Osteoblast (primary cell): Measurements from ENCODE around the gene MAP4K3. TPM values are rescaled to one million over a fixed set of nuclear protein-coding genes. Genes with fewer than 3 reads are reported as not detected.

Source experiments
- DNase-seq: peaks from one replicate; pipeline ENCODE4 v3.0.0; 2011; ENCODE audit warnings: low spot score, mixed read lengths; ENCODE audit not compliant: insufficient read length; ENCODE audit errors: missing footprints
- H2AFZ ChIP-seq: 2 replicates; pipeline ENCODE4 v1.6.0; 2011; ENCODE audit warnings: mild to moderate bottlenecking, low read length
- H3K27ac ChIP-seq: 2 replicates; pipeline ENCODE4 v1.5.1; 2011; ENCODE audit warnings: mild to moderate bottlenecking, low read depth, low read length, moderate library complexity
- H3K27me3 ChIP-seq: 2 replicates; pipeline ENCODE4 v1.6.0; 2012; ENCODE audit warnings: mild to moderate bottlenecking, control low read depth, inconsistent platforms, low read length, moderate library complexity; ENCODE audit not compliant: insufficient read depth
- H3K36me3 ChIP-seq: 2 replicates; pipeline ENCODE4 v1.5.1; 2011; ENCODE audit warnings: mild to moderate bottlenecking, low read length, control low read depth, moderate library complexity; ENCODE audit not compliant: insufficient read depth
- H3K4me1 ChIP-seq: 2 replicates; pipeline ENCODE4 v1.5.1; 2011; ENCODE audit warnings: mild to moderate bottlenecking, low read length, control low read depth, moderate library complexity; ENCODE audit not compliant: insufficient read depth
- H3K4me2 ChIP-seq: 2 replicates; pipeline ENCODE4 v1.6.0; 2011; ENCODE audit warnings: mild to moderate bottlenecking, low read length; ENCODE audit not compliant: insufficient read depth
- H3K4me3 ChIP-seq: fragments of 200-600 bp; sonication (generic); 3 replicates; pipeline ENCODE4 v1.5.1; 2012; ENCODE audit warnings: mild to moderate bottlenecking, low read length, inconsistent platforms; ENCODE audit not compliant: insufficient read depth
- H3K79me2 ChIP-seq: 2 replicates; pipeline ENCODE4 v1.6.0; 2012; ENCODE audit warnings: mild to moderate bottlenecking, low read length, control low read depth, inconsistent platforms; ENCODE audit not compliant: insufficient read depth
- H3K9me3 ChIP-seq: 2 replicates; pipeline ENCODE4 v1.5.1; 2011; ENCODE audit warnings: low read depth, low read length, control low read depth
- H4K20me1 ChIP-seq: 2 replicates; pipeline ENCODE4 v1.6.0; 2012; ENCODE audit warnings: mild to moderate bottlenecking, low read length, control low read depth; ENCODE audit not compliant: insufficient read depth
- total RNA-seq: library from RNA; depleted of rRNA; stranded (reverse); fragments of >200 nt; gene quantifications from 2 replicates; pipeline ENCODE4 v1.2.3, GENCODE V29; 2012
- TF ChIP-seq, protein P1 (sequence below): IDR thresholded peaks from 2 replicates; pipeline ENCODE4 v1.5.1; 2011; ENCODE audit warnings: mild to moderate bottlenecking, low read depth, low read length, moderate library complexity; ENCODE audit errors: extremely low read depth

MAP4K3 gene
- total RNA-seq: 49.8 and 51.8 TPM in 2 replicates

DNA sequence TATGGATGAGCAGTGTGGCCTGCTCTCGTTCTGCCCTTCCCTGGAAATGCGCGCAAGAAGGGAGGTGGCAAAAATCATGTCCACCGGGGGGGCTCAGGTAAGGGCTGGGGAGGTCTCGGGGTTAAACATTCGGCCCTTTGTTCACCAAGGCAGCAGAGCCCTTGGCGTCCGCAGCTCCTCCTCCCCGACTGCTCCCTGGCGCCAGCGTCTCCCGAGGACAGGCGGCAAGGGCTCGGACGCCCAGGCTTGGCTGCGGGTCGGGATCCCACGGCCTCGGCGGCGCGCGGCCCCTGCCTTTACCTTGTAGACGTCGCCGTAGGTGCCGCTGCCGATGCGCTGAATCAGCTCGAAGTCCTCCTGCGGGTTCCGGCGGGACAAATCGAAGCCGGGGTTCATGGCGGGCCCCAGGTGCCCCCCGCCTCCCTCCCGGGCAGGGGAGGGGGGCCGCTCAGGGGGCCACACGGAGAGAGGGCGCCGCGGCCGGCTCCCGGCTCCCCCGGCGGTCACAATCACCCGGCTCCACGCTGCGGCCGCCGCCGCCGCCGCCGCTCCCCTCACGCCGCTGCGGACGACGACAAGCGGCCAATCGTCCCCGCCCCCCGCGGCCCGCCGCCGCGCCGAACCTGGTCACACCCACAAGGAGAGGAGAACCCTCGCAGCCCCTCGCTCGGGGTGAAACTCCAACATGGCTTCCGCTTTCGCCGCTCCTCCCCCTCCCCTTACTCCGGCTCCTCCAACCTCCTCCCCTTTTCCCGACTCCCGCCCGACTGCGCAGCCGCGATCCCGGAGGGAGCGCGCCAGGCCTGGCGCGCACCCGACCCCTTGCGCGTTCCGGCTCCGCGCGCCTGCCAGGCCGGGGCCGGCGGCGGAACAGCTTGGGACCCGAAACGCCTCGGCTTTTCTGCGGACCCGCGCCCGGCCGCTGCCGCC is at the start of gene MAP4K3:
MAP4K3 (minus strand) TSS at position 694 of the 930 bp plus-strand sequence; CDS start at position 396, 298 bp downstream.
- no peaks in the 10 kb centered on the region for H3K27me3 ChIP-seq
- TF ChIP-seq, protein P1, sequence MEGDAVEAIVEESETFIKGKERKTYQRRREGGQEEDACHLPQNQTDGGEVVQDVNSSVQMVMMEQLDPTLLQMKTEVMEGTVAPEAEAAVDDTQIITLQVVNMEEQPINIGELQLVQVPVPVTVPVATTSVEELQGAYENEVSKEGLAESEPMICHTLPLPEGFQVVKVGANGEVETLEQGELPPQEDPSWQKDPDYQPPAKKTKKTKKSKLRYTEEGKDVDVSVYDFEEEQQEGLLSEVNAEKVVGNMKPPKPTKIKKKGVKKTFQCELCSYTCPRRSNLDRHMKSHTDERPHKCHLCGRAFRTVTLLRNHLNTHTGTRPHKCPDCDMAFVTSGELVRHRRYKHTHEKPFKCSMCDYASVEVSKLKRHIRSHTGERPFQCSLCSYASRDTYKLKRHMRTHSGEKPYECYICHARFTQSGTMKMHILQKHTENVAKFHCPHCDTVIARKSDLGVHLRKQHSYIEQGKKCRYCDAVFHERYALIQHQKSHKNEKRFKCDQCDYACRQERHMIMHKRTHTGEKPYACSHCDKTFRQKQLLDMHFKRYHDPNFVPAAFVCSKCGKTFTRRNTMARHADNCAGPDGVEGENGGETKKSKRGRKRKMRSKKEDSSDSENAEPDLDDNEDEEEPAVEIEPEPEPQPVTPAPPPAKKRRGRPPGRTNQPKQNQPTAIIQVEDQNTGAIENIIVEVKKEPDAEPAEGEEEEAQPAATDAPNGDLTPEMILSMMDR: no peak
- peak; percentile 97 for DNase-seq
- peaks cover 48% of the 10 kb centered on the region for H3K4me1 ChIP-seq
- peaks cover 37% of the 10 kb centered on the region for H4K20me1 ChIP-seq
- peak within 1 kb of the TSS; percentile 92 for H3K4me3 ChIP-seq
- no peaks in the 10 kb centered on the region for H3K9me3 ChIP-seq
- peaks cover 68% of the 10 kb centered on the region for H3K79me2 ChIP-seq
- H3K27ac ChIP-seq: peak within 1 kb of the TSS; percentile 86
- H3K4me2 ChIP-seq: peak within 1 kb of the TSS; percentile 95
- H2AFZ ChIP-seq: peak within 1 kb of the TSS; percentile 95
- H3K36me3 ChIP-seq: no peaks in the 10 kb centered on the region

DNA sequence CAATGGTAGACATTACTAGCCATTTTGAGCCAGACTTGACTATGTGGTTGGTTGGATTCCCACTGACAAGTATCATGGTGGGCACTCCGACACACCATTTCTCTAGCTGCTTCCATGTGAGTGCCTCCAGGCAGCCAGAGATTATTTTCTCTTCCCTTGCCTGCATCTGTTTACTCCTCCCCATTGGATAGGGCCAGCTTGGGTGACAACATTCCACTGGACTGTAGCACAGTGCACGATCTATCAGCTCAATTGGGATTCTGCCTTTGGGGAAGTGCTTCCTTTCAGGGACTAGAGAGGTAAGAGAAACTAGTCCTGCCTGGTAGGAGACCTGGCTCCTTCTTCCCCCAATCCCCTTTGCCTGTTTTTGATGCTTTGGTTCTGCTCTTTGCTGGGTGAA is 49.0 kb upstream of the MAP4K3 start:
- Histone ChIP-seq H3K9me3 (no peaks in the 10 kb centered on the region), H3K36me3 (no peaks in the 10 kb centered on the region), H3K4me3 (no peak overlapping the region), H4K20me1 (no peaks in the 10 kb centered on the region), H2AFZ (no peak overlapping the region), H3K27me3 (no peaks in the 10 kb centered on the region), H3K4me1 (peaks cover 21% of the 10 kb centered on the region), H3K27ac (no peak overlapping the region), H3K79me2 (no peaks in the 10 kb centered on the region), H3K4me2 (no peak overlapping the region)
- no peak for DNase-seq
- TF ChIP-seq, protein P1: no peak

DNA sequence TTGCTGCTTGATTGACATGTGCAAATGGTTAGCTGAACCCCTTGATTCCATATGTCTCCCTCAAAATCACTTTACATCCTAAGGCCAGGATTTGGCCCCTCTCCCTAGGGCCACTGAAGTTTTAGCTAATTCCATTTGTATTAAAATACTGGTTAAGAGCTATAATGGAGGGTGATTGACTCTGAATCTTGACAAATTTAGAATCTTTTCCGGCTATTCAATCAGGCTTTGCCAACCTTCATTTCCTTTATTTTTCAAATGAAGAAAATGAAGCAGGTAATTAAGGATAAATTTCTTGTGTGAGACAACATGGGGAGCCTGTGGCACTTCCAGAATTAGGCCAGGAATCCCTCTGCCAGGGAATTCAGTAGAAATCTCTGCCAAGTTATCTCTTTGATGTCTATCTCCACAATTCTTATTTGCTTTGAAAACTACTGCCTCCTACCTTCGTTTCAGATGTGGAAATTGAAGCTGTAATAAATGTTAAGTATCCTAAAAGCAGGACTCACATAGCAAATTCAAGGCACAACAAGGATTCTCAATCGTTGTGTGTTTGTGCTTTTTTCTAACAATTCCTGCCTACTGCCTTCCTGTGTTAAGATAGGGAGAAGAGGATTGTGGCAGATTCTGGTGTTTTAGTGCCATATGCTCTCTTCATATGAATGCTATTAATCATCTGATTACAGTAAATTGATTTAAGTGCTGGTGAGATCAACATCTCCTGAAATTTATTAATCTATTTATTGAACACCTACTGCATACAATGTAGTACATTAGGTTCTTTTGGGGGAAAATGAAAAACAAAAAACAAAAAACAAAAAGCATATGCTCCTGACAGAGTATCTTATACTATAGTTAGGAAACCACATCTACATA is 47.8 kb upstream of the MAP4K3 start:
- Histone ChIP-seq H3K27me3 (no peaks in the 10 kb centered on the region), H3K79me2 (no peaks in the 10 kb centered on the region), H3K4me2 (no peak overlapping the region), H3K36me3 (no peaks in the 10 kb centered on the region), H3K4me1 (peaks cover 21% of the 10 kb centered on the region), H3K4me3 (no peak overlapping the region), H2AFZ (no peak overlapping the region), H4K20me1 (no peaks in the 10 kb centered on the region), H3K9me3 (no peaks in the 10 kb centered on the region), H3K27ac (no peak overlapping the region)
- no peak for DNase-seq
- TF ChIP-seq, protein P1: no peak
